ENCODE data around the gene TMTC1. TPM values are rescaled to one million over a fixed set of nuclear protein-coding genes. Genes with fewer than 3 reads are reported as not detected.

Gene TMTC1
- total and polyA plus RNA-seq, 2 of the 8 experiments (the other 6 are each of a cell fraction or from before 2014, with no cell fraction given): 15.4 to 20.8 TPM

DNA sequence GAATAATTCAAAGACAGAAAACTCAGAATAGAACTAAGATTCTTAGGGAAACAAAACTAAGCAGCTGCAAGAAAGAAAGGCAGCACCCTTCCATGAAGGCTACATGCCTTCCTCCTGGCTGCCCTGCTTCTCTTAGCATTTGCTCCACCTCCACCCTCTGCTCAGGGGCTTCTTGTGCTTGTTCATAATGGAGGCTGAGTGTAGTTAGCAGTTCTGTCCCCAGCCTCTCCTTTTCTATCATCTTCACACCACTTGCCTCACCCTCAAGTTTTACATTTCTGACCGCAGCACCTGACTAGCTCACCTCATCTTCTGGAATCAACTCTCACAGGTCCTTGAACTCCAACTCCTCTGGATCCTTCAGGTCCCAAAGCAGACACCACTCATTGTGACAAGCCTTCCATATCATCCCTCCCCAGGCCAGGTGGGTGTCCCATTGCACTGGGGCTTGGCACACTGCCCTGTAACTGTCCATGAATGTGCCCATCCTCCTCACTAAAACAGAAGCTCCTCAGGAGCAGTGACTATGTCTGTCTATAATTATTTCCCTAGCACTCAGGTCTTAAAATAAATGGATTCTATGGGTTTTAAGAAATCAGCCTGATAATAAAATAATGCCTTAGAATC, 139.1 kb downstream of the TMTC1 start (continued):
- no peak for TF ChIP-seq TAF7 (optimal IDR thresholded peaks at IDR 0.05; ENCODE audit: borderline replicate concordance, low read depth, low read length)
